Lung microvascular endothelial cell (primary cell): ENCODE measurements around the gene DNAJC5. TPM values are rescaled to one million over a fixed set of nuclear protein-coding genes. Genes with fewer than 3 reads are reported as not detected.
A peak's percentile ranks its signal among the peaks of the same experiment; 100 is the strongest.
"Not testable (repeated sequence)": the region's sequence is repeated elsewhere in the genome, so short reads cannot be mapped to it uniquely, and the experiment has no call there.

Experiments
- DNase-seq, 2 donors: peaks; one replicate each; pipeline versions ENCODE4 v3.0.0 to v3.0.0-alpha.2; 2010; ENCODE audit warnings: low read depth in 2 of 2
- total RNA-seq: library from RNA; depleted of rRNA; stranded (reverse); fragments of >200 nt; gene quantifications from 2 replicates; pipeline ENCODE4 v1.2.1, GENCODE V29; 2014

The DNAJC5 gene
- 58.4 and 68.5 TPM in 2 replicates for total RNA-seq

DNA sequence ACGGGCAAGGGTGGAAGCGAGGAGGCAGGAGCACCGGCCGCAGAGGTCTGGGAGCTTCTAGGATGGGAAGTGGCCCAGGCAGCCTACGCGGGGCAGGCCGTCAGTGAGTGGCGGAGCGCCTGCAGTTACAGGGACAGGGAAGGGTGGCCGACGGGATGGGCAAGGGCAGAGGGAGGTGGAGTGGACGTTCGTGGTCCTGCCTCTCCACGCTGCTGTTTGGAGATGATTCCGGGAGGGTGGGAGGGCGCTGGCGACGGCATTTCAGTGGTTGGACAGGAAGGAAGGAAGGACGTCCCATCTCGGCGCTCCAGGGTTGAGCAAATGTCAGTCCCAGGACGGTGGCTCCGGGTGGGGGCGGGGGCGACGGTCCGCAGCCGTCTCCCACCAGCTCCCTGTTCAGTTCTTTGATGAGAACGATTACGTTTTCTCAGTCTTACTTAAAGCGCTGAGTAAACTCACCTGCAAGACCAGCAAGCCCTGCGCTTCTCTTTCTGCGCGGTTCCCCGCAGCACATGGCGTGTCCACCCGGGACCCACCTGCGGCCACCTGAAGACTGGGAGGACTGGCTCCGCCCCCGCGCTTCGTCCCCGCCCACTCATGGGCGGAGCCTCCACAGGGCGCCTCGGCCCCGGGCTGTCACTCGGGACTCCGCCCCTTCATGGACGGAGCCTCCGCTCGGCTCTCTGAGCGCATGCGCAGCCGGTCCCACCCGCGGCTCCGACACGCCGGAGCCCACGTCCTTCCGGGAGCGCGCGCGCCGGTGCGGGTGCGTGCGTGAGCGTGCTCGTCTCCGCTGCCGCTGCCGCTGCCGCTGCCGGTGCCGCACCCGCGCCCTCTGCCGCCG, at the start of gene DNAJC5:
Gene DNAJC5, plus strand, starts transcription at position 769 of the 844 bp plus-strand sequence. CDS start 33,220 bp downstream, outside the sequence.
- peak; percentile 94 to 96 for DNase-seq

DNA sequence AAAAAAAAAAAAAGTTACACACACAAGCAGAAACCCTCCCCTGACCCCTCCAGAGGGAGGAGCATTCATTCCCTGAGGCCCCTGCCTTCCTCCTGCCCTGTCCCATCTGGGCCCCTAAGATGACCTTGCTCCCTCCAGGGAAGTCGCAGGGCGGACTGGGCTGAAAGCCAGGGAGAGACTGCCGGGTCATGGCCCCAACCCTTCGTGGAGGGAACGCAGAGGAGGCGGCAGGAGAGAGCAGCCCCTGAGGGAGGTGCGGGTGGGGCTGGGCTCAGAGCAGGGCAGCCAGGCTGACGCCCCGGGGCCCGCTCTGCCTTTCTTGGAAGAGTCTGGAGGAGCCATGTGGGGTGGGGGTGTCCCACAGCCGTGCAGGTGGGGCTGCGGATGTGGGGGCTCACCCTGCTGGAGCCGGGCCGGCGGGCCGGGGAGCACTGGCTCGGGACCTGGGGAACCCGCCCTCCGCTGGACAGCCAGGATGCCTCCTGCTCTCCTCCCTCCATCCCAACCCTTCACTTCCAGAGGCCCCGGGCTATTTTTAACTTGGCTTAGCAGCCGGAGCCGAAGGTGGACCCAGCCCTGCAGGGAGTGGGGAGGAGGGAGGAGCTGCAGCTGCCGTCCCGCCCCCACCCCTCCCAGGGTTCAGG, 48.7 kb upstream of the DNAJC5 start:
- no peak for DNase-seq

DNA sequence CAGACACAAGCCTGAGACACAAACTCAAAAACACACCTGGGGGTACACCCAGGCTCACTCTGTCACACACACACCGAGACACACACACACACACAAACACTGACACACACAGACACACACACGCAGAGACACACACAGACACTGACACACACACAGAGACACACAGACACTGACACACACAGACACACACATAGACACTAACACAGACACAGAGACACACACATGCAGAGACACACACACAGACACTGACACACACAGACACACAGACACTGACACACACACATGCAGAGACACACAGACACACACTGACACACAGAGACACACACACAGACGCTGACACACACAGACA, 48.1 kb upstream of the DNAJC5 start:
- no peak for DNase-seq

DNA sequence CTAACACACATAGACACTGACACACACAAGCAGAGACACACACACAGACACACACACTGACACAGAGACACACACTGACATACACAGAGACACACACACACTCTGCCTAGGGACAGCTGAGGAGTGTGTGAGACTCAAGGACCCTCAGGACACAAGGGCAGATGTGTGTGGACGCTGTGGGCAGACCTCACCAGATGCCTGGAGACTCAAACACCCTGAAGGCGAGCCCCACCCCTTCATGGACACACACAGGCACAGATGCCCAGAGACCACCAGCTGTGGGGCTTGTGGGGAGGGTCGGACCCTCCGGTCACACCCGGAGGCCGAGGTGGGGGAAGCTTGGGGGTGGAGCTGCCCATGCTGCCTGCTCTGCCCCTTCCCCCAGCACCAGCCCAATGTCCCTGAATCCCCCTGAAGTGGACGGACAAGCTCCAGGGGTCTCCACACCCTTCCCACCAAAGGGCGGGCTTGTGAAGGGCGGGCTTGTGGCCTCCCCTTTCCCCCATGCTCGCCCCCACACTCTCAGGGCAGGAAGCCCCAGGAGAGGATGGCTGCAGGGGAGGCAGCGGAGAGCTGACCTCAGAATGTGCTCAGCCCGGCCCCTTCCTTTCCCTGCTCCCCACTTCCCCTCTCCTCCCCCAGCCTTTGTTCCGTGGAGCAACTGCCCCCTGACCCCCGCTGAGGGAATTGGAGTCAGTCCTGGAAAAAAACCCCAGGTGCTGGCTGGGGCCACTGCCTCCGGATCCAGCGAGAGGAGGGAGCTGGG, 47.5 kb upstream of the DNAJC5 start:
- DNase-seq = peak; percentile 53 to 68

DNA sequence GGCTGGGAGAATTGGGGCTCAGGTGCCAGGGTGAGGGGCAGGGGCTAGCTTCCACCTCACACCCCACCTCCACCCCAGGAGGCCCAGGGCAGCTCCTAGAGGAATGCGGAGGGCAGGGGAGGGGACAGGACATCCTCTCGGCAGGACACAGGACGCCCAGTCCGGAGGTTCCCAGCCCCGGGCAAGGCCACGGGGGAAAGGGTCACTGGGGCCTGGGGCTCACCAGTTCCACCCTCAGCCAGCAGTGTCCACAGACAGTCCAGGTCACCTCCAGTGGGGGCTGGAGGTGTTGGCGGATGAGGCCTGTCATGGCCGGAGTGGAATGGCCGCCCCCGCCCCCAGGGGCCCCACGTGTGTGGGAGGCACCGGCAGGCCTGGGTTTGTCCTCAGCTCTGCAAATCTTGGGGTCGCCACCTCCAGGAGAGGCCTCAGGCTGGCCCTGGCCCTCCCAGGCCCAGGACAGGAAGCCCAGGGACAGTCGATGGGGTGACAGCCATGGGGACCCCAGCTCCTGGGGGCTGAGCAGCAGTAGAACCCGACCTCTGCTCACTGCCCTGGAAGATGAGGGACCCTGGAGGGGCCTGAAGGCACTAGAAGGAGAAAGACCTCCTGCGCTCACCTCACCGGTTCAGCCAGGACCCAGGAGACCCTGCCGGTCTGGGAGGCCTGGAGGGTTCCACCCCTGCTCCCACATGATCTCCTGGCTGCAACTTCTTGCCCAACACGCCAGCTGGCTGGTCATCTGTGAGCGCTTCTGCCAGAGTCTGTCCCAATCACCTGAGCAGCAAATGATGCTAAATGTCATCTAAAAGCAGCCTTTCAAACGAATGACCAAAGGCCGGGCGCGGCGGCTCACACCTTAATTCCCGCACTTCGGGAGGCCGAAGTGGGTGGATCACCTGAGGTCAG, 46.7 kb upstream of the DNAJC5 start:
- peak in 1 of 2 donors; percentile 41 for DNase-seq

DNA sequence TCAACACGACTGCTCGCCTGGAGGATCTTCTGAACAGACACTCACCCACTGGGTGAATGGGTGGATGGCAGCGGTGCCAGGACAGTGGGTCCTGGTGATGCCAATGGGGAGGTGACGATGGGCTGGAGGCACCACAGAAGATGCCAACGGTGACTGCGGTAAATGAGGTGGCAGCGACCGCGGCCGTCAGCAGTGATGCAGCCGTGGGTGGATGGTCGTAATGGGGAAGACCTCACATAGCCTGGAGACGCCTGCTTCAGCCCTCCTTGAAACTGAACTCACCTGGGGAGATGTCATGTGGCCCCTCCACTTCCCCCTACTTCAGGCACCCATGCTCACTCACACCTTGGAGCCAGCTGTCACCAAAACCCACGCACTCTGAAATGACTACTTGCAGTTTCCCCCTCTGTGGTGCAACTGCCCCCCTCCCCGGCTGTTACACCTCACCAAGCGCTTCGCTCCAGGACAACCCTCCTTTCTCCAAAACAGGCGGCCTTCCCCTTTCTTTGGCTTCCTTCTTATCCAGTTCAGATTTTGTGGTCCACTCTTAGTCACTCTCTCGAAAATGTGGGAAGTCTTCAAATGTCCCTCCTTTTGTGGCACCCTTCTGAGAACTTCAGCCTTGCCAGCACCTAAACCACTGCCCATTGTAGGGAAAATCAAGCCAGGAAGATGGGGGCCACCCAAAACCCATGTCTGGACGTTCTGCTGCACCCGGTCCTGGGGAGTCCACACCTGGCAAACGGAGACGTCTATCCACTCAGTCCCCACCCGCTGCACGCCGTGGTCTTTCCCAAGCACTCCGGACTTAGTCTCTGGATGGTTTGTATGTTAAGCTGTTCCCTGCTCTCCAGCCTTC, 44.0 kb upstream of the DNAJC5 start:
- DNase-seq = no peak

DNA sequence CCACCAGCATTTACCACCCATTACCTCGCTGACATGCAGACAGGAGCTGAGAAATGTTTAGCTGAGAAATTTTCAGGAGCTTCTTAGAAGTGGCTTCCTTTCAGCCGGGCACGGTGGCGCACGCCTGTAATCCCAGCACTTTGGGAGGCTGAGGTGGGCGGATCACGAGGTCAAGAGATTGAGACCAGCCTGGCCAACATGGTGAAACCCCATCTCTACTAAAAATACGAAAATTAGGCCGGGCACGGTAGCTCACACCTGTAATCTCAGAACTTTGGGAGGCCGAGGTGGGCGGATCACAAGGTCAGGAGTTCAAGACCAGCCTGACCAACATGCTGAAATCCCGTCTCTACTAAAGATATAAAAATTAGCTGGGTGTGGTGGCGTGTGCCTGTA, 43.4 kb upstream of the DNAJC5 start:
- not testable (repeated sequence) for DNase-seq

GRCh38 chr20:63853733-63854068, 41.2 kb upstream of the DNAJC5 start:
- not testable (repeated sequence) for DNase-seq

DNA sequence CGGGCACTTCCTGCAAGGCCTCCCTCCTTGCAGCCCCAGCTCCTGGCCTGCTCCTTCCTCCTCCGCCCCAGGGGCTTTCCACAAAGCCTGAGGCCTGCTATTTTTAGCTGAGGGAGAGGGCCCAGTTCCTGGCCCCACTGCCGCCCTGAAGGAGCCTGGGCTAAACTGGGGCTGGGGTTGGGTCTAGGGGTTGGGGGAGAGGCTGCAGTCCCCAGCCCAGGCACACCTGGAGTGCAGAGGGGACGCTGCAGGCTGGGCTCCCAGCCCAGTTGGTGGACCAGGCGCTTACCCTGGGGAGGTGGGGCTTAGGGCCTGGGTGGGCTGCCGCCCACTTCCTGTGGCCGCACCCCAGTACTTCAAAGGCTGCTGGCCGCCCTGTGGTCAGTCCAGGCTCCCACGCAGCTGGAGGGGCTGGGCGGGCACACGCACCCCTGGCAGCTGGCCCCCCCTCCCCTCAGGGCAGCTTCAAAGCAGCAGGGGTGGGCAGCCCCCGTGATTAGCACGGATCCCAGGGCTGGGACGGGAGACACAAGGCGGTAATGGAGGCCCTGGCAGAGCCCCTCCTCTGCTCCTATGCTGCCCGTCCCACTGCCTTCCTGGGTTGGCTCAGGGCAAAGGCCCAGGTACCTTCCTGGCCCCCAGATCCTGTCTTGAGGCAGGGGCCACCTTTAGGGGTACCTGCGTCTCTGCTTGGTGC, 40.7 kb upstream of the DNAJC5 start:
- peak in 1 of 2 donors; percentile 45 for DNase-seq

DNA sequence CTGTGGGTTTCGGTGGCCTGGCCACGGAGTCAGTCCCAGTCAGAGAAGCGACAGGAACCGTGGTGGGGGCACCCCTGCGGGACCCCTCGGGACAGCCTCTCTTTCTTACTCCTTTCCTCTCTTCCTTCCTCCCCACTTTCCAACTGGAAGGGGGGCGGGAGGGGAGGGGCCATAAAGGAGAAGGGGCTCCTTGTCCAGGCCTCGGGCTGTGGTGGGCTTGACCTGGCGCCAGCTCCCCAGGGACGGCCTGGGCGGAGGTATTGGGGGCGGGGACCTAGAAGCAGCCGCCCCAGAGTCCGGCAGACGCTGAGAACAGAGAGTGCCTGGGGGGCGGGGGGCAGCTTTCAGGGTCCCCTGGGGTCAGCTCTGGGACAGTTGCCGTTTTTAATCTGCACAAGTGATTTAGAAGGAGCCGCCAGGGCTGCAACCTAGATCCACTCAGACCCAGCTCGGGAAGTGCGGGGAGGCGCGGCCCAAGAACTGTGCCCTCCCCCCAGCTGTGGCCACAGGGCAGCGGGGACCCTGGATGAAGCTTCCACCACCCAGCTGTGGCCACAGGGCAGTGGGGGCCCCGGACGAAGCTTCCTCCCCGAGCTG, 40.1 kb upstream of the DNAJC5 start:
- no peak for DNase-seq

DNA sequence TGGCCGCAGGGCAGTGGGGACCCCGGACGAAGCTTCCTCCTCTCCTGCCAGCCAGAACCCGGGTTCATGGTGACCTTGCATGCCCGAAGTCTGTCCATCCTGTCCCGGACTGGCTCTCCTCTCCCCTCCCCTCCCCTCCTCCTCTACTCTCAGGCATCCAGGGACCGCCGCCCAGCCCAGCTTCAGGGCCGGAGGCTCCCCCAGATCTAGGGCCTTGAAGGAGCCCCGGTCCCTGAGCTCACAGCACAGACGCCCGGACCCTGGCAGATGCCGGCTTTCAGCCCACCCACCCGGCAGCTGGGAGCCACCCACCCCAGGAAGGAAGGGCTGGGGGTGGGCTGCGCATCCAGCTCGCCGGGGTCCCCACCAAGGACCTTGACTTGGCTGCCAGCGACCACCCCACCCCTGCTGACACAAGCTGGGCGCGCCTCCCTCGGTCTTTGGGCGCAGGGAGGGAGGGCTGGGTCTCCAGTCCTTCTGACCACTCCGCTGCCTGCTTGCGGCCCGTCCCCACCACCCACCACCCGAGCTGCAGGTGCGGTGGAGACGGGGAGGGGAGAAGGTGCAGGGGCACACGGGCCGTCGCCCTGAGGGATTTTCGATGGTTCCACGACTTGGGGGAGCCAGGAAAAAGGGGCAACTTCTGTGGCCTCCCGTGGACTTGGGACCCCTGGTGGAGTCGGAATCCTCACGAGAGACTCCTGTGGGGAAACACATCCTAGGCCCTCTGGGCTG, 39.4 kb upstream of the DNAJC5 start:
- no peak for DNase-seq

DNA sequence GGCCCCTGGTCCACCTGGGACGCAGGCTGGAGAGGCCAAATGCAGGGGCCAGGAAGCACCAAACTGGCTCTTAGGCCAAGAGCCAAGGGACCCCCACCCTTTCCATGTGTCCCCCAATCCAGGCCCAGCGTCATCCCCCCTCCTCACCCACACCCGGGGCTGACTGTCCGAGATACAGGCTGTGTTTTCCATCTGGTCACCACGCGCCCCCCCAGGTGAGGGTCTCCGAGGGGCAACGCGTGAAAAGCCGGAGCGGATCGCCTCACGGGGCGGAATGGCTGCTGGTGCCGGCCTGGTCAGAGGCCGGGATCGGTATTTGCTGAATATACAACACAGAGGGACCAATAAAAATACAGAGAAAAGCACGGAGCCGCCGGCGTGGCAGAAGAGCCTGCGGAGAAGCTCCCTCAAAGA, 38.8 kb upstream of the DNAJC5 start:
- no peak for DNase-seq

DNA sequence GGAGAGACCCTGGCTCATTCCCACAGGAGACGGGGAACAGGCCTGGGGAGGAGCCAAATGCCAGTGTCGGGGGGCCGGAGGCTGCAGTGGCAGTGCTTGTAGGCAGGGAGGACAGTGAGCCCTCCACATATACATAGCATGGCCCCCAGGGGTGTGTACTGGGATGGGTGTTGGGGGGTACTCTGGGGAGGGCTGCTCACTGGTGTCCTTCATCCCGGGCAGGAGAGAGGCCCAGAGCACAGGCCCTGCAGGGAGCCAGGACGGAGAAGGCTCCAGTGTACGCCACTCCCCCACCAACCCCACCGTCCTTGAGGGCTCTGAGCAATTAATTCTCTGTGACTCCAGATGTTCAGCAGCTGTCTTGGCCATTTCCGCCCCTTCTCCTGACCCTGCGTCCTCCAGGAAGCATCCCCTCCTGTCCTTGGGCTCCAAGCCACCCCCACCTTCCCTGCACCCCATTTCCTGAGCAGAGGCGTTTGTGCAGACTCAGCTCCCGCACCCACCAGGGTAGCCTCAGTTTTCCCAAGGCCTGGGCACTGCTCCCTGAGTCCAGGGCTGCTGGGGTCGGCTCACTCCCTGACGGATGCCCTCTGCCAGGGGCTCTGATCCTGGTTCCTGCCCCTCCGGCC, 37.0 kb upstream of the DNAJC5 start:
- no peak for DNase-seq

DNA sequence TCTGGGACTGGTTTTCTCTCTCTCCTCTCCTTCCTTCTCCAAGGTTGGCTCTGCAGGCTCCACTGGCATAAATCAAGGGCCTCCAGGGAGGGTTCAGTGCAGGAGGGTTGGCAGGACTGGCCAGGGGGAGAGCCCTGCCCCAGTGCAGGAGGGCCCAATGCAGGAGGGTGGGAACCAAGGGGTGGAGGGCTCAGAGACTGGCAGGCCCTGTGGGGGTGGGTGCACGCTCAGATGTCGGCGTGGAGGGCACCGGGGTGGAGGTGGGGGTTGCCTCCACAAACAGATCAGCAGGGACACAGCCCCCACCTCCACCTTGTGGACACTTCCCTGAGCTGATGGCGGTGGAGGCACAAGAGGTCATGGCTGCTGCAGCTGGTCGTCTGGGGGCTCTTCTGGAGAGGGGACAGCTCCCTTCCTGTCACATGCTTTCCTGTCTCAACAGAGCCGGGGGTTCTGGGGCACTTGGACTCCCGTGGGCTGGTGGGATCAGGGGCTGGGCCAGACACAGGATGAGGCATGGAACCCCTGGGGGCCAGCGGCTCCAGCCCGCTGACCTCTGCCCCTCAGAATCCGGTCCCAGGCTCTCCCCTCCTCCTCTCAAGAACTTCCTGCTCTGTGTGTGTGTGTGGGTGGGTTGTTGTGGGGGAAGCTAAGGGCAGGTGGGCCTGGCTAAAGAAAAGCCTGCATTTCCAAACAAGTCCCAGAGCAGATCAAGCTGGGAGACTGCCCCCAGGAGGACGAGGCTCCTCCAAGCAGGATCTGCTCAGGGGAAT, 36.3 kb upstream of the DNAJC5 start:
- DNase-seq = peak; percentile 62 to 67

DNA sequence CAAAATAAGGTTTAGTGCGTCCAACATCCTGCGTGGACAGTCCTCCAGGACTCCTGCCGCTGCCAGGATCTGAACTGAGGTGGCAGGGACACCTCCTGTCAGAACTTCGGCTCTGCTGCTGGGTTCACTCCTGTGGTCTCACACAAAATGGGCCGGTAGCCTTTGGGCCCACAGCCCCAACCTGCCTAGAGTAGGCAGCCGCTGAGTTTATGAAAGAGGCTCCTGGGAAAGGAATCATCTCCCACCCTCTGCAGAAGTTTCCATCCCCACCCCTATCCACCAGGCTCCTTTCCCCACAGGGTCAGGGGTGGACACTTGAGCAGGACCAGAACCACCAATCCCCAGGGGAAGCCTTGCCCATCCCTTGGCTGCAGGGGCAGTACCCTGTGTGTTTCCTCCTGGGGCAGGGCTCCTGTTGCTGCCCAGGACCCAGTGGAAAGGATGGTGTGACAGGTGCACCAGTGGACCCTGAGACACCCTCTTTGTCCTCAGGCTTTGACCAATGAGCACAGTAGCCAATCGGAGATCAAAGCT, 35.7 kb upstream of the DNAJC5 start:
- DNase-seq = no peak

GRCh38 chr20:63860325-63861051, 34.4 kb upstream of the DNAJC5 start:
- no peak for DNase-seq
